Gastrocnemius medialis (tissue), 4 donors: ENCODE results near the gene SEL1L2. TPM values are rescaled to one million over a fixed set of nuclear protein-coding genes. Genes with fewer than 3 reads are reported as not detected.

ENCODE experiments used
- ATAC-seq, 2 donors: fragments of 150-250 bp; one replicate each; pipeline ENCODE4 v1.9.1; 2016
- DNase-seq, 2 donors: peaks; one replicate each; pipeline ENCODE4 v3.0.0-alpha.2; 2019
- H3K27ac ChIP-seq, 4 donors: fragments of 200-600 bp; sonication (generic); 1 replicate in 1 of 4; 2 replicates in 3 of 4; pipeline ENCODE4 v1.5.1; 2016 to 2018; ENCODE audit warnings: mild to moderate bottlenecking in 2 of 4, moderate library complexity in 1 of 4
- H3K27me3 ChIP-seq, 3 donors: fragments of 200-600 bp; sonication (generic) in 2 of 3; 1 replicate in 1 of 3; 2 replicates in 2 of 3; pipeline versions ENCODE4 v1.5.1 to v1.6.0; 2016 to 2019; ENCODE audit warnings: mild to moderate bottlenecking in 1 of 3, moderate library complexity in 1 of 3
- H3K36me3 ChIP-seq, 2 donors: fragments of 200-600 bp; sonication (generic) in 1 of 2; one replicate each; pipeline ENCODE4 v1.5.1; 2017 to 2018
- H3K4me1 ChIP-seq, 2 donors: fragments of 200-600 bp; sonication (generic) in 1 of 2; one replicate each; pipeline ENCODE4 v1.5.1; 2016 to 2017; ENCODE audit warnings: mild to moderate bottlenecking in 2 of 2
- H3K4me3 ChIP-seq, 4 donors: fragments of 200-600 bp; sonication (generic) in 3 of 4; 1 replicate in 1 of 4; 2 replicates in 3 of 4; pipeline ENCODE4 v1.5.1; 2016 to 2019; ENCODE audit warnings: mild to moderate bottlenecking in 2 of 4
- H3K9me3 ChIP-seq, 3 donors: fragments of 200-600 bp; sonication (generic) in 2 of 3; 1 replicate in 1 of 3; 2 replicates in 2 of 3; pipeline ENCODE4 v1.5.1; 2016 to 2019
- POLR2A ChIP-seq, 2 donors: fragments of 450-650 bp; IDR thresholded peaks; one replicate each; pipeline ENCODE4 v1.6.1; 2017; ENCODE audit warnings: antibody characterized with exemption in 2 of 2, mild to moderate bottlenecking in 2 of 2, moderate library complexity in 2 of 2
- in situ Hi-C, 4 donors: fragments of 200-750 bp; cut with MboI; loops; one replicate each; pipeline versions ENCODE4 v1.15.0 to v1.8.0; 2017; ENCODE audit warnings: low sequenced_read_pairs in 4 of 4
- intact Hi-C: fragments of 100-400 bp; cut with DNase I; formaldehyde crosslinking; loops from one replicate; pipeline ENCODE4 v1.15.1; 2023; ENCODE audit warnings: low total_unique reads
- total RNA-seq, 4 donors: library from RNA; depleted of rRNA; stranded (reverse); fragments of >200 nt; gene quantifications; one replicate each; pipeline versions ENCODE4 v1.1.0 to v1.2.3, GENCODE V29; 2016
- TF ChIP-seq, protein P1 (sequence below), 5 experiments: fragments of 450-650 bp in 3 of 5; fragments of 200-600 bp in 2 of 5; sonication (generic) in 2 of 5; IDR thresholded peaks in 4 of 5; conservative IDR thresholded peaks in 1 of 5; 1 replicate in 4 of 5; 2 replicates in 1 of 5; pipeline ENCODE4 v1.5.1; 2016 to 2019; ENCODE audit warnings: antibody characterized with exemption in 5 of 5, mild to moderate bottlenecking in 3 of 5, moderate library complexity in 3 of 5

SEL1L2 gene
- total RNA-seq, 4 donors from 2014 or later, result 0.71 TPM; not detected in 3

DNA sequence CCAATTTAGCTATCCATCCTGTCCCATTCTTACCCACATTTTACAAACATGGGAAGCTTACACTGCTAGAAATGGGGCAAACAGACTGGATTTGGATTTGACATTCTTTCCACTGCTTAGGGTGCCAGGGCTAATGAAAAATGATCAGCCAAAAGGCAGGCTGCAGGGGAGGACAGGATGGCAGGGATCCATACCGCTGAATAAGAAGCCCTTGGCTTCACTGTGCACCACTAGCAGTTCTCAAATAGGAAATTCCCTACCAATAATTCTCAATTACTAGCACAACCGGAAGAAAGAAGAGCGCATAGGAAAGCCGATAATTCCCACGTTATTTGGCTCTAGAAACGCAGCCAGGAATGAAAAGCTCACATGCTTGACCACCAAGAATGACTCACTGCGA, 132.5 kb downstream of the SEL1L2 start:
- Histone ChIP-seq H3K4me1 (peaks cover 15 to 17% of the 10 kb centered on the region in 2 donors), H3K4me3 (no peak overlapping the region), H3K9me3 (no peaks in the 10 kb centered on the region), H3K27me3 (no peaks in the 10 kb centered on the region), H3K27ac (peak overlapping the region in 2 of 4 donors; percentile 8 to 56), H3K36me3 (no peaks in the 10 kb centered on the region)
- TF ChIP-seq POLR2A (IDR thresholded peaks at IDR 0.05), result no peak
- TF ChIP-seq, protein P1, sequence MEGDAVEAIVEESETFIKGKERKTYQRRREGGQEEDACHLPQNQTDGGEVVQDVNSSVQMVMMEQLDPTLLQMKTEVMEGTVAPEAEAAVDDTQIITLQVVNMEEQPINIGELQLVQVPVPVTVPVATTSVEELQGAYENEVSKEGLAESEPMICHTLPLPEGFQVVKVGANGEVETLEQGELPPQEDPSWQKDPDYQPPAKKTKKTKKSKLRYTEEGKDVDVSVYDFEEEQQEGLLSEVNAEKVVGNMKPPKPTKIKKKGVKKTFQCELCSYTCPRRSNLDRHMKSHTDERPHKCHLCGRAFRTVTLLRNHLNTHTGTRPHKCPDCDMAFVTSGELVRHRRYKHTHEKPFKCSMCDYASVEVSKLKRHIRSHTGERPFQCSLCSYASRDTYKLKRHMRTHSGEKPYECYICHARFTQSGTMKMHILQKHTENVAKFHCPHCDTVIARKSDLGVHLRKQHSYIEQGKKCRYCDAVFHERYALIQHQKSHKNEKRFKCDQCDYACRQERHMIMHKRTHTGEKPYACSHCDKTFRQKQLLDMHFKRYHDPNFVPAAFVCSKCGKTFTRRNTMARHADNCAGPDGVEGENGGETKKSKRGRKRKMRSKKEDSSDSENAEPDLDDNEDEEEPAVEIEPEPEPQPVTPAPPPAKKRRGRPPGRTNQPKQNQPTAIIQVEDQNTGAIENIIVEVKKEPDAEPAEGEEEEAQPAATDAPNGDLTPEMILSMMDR (IDR thresholded peaks at IDR 0.05 in 4 of 5, conservative IDR thresholded peaks at IDR 0.05 in 1 of 5), result no peak
- intact Hi-C loops, result loop anchor here (1.0 to 5.0 kb wide), 2 partner anchors 8 to 56 kb away; no protein-coding TSS in a partner anchor
- DNase-seq, result no peak
- ATAC-seq, result no peak
- in situ Hi-C loops, result no loop called here

DNA sequence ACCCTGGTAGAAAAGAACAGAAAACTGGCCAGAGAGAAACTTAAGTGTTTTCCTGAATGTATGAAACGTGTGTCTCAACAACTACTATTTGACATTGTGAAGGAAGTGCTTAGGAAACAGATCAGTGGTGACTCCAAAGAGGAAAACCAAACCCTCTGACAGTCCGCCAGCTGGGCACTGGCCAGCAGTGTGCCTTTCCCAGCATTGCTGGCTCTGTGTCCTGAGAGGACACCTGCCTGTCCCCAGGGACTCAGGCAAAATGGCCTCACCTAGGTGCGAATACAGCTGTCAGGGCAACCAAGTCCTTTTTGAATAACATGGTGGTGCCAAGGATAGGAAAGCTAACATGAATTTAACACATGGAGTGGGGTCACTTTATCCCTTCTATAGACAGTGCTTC, 133.1 kb downstream of the SEL1L2 start:
- in situ Hi-C loops (no loop called here), intact Hi-C loops (loop anchor here (1.0 to 5.0 kb wide), 2 partner anchors 9 to 55 kb away; no protein-coding TSS in a partner anchor)
- Histone ChIP-seq H3K36me3 (no peaks in the 10 kb centered on the region), H3K4me1 (peaks cover 15 to 17% of the 10 kb centered on the region in 2 donors), H3K9me3 (no peaks in the 10 kb centered on the region), H3K27ac (peak overlapping the region in 3 of 4 donors; percentile 8 to 56 (median 51)), H3K27me3 (no peaks in the 10 kb centered on the region), H3K4me3 (no peak overlapping the region)
- DNase-seq, result peak; percentile 58 to 86
- ATAC-seq, result peak; percentile 93 to 97
- TF ChIP-seq POLR2A (IDR thresholded peaks at IDR 0.05), result no peak
- TF ChIP-seq, protein P1 (IDR thresholded peaks at IDR 0.05 in 4 of 5, conservative IDR thresholded peaks at IDR 0.05 in 1 of 5), result no peak

DNA sequence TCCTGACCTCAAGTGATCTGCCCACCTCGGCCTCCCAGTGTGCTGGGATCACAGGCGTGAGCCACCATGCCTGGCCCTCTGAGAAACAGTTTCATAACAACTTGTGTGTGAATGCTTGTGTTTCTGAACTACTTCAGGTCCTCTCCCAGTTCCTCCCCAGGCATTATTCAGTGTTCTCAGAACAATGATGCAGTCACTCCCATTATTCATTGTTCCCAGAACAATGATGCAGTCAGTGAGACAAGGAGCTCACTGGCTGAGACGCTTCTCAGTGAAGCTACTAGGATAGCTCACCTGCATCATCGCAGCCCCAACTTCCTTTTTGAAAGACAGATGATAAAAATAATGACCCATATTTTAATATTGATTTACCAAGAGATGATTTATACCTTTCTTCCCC, 134.1 kb downstream of the SEL1L2 start:
- intact Hi-C loops, result loop anchor here (5.0 kb wide), 1 partner anchor 54 kb away; no protein-coding TSS in a partner anchor
- H3K4me1 ChIP-seq, result peaks cover 24 to 25% of the 10 kb centered on the region in 2 donors
- H3K27ac ChIP-seq, result no peak overlapping the region
- no peak for TF ChIP-seq POLR2A (IDR thresholded peaks at IDR 0.05)
- TF ChIP-seq, protein P1 (IDR thresholded peaks at IDR 0.05 in 4 of 5, conservative IDR thresholded peaks at IDR 0.05 in 1 of 5), result no peak
- H3K27me3 ChIP-seq, result no peaks in the 10 kb centered on the region
- no peaks in the 10 kb centered on the region for H3K36me3 ChIP-seq
- H3K9me3 ChIP-seq, result no peaks in the 10 kb centered on the region
- ATAC-seq, result no peak
- no peak overlapping the region for H3K4me3 ChIP-seq
- in situ Hi-C loops, result no loop called here
- no peak for DNase-seq

DNA sequence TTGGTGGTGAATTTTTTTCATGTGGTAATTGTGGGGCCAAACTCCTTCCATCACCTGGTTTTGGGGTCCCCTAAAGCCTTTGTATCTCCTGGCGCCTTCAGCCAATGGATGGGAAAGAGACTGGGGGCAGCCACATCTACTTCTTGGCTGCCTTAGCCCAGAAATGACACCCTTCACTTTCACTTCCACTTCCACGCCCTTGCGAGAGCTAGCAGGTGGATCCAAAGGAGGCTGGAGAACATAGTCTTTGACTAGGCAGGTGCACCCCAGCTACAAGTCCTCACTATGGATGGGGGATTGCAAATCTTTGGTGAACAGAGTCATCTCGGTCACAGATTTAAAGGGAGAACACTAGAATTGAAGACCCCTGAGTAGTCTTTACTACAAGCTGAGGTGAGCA, 134.8 kb downstream of the SEL1L2 start:
- DNase-seq (no peak), ATAC-seq (no peak)
- Histone ChIP-seq H3K9me3 (no peaks in the 10 kb centered on the region), H3K36me3 (no peaks in the 10 kb centered on the region), H3K4me3 (no peak overlapping the region), H3K27me3 (no peaks in the 10 kb centered on the region), H3K27ac (no peak overlapping the region), H3K4me1 (peaks cover 24 to 28% of the 10 kb centered on the region in 2 donors)
- in situ Hi-C loops, result no loop called here
- intact Hi-C loops, result loop anchor here (5.0 kb wide), 1 partner anchor 53 kb away; no protein-coding TSS in a partner anchor
- TF ChIP-seq POLR2A (IDR thresholded peaks at IDR 0.05), result no peak
- TF ChIP-seq, protein P1 (IDR thresholded peaks at IDR 0.05 in 4 of 5, conservative IDR thresholded peaks at IDR 0.05 in 1 of 5), result no peak

DNA sequence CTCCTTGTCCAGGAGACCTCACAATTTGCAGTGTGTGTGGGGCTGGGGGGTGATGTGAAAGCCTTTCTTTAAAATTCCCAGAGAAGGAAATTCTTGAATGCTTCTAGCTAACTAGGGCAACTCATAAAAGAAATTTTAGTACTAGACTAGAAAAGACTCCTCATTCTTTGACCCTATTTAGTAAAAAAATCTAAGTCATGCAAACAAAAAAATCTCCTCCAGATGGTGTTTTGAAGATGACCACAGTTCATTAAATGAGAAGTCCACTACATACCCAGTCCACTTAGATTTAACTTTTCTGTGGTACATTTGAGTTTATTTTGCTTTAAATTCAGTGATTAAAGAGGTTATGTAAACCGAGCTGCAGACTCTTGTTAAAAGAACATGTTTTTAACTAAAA, 138.1 kb downstream of the SEL1L2 start:
- Histone ChIP-seq H3K36me3 (no peaks in the 10 kb centered on the region), H3K27ac (no peak overlapping the region), H3K27me3 (no peaks in the 10 kb centered on the region), H3K4me3 (no peak overlapping the region), H3K4me1 (peaks cover 17 to 18% of the 10 kb centered on the region in 2 donors), H3K9me3 (no peaks in the 10 kb centered on the region)
- ATAC-seq (no peak), DNase-seq (no peak)
- TF ChIP-seq POLR2A (IDR thresholded peaks at IDR 0.05), result no peak
- TF ChIP-seq, protein P1 (IDR thresholded peaks at IDR 0.05 in 4 of 5, conservative IDR thresholded peaks at IDR 0.05 in 1 of 5), result no peak
- in situ Hi-C loops, result no loop called here
- intact Hi-C loops, result no loop called here
